T-helper 9 cell (primary cell): ENCODE measurements around the gene RPL12.
A peak's percentile ranks its signal among the peaks of the same experiment; 100 is the strongest.
"Not testable (repeated sequence)": the region's sequence is repeated elsewhere in the genome, so short reads cannot be mapped to it uniquely, and the experiment has no call there.

Experiments used
- DNase-seq: peaks from one replicate; pipeline ENCODE4 v3.0.0-alpha.2; 2020

RPL12 gene

GRCh38 chr9:127467621-127468020 lies 16.4 kb upstream of the RPL12 start:
- DNase-seq, result no peak

GRCh38 chr9:127466407-127466917 lies 15.3 kb upstream of the RPL12 start:
- not testable (repeated sequence) for DNase-seq

- DNase-seq, result no peak
Observed at GRCh38 chr9:127463911-127464310, 12.7 kb upstream of the RPL12 start.

- DNase-seq, result no peak
Observed at GRCh38 chr9:127463382-127463781, 12.2 kb upstream of the RPL12 start.

GRCh38 chr9:127458921-127459320 lies 7.7 kb upstream of the RPL12 start:
- no peak for DNase-seq

GRCh38 chr9:127457191-127457878 lies 6.1 kb upstream of the RPL12 start:
- no peak for DNase-seq

- DNase-seq, result no peak
Observed at GRCh38 chr9:127455324-127455992, 4.3 kb upstream of the RPL12 start.

GRCh38 chr9:127452691-127453090 lies 1.5 kb upstream of the RPL12 start:
- no peak for DNase-seq

GRCh38 chr9:127451858-127452656 lies 851 bp upstream of the RPL12 start:
- DNase-seq, result peak; percentile 9

GRCh38 chr9:127451608-127451857 lies 327 bp upstream of the RPL12 start:
- no peak for DNase-seq

GRCh38 chr9:127450243-127450760 lies 904 bp downstream of the RPL12 start:
- DNase-seq, result no peak

- no peak for DNase-seq
Observed at GRCh38 chr9:127449332-127449966, 1.8 kb downstream of the RPL12 start.

GRCh38 chr9:127448112-127448805 lies 2.9 kb downstream of the RPL12 start:
- no peak for DNase-seq

GRCh38 chr9:127447416-127448111 lies 3.6 kb downstream of the RPL12 start:
- no peak for DNase-seq

- no peak for DNase-seq
Observed at GRCh38 chr9:127446713-127447415, 4.3 kb downstream of the RPL12 start.

- no peak for DNase-seq
Observed at GRCh38 chr9:127445851-127446712, 5.1 kb downstream of the RPL12 start.

GRCh38 chr9:127444921-127445850 lies 6.0 kb downstream of the RPL12 start:
- no peak for DNase-seq

GRCh38 chr9:127444283-127444920 lies 6.8 kb downstream of the RPL12 start:
- no peak for DNase-seq
